ENCODE data around the gene POLDIP3. TPM values are rescaled to one million over a fixed set of nuclear protein-coding genes. Genes with fewer than 3 reads are reported as not detected.

Gene POLDIP3
- total and polyA plus RNA-seq, 2 of the 4 experiments (the other 2 are of a cell fraction) = 33.9 to 43.6 TPM

DNA sequence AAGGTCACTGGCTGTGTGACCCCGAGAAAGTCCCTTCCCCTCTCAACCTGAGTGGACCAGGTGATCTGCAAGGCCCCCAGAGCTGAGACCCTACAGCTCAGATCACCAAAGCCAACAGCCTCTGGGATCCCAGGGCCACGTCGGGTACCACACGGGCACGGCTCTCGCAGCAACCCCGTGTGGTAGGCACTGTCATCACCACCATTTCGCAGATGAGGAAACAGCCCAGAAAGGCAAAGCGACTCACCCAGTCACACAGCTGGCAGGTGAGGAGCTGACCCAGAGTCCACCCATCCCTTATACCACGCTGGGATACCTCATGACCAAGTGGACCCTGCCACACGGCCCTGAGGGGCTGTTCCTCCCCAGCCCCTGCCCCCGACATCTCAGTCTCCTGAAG lies 22.9 kb upstream of the POLDIP3 start:
- Histone ChIP-seq H3K4me2 (ENCODE audit: low read depth, low read length) (no peak overlapping the region), H3K4ac (ENCODE audit: low read depth, low read length) (no peak overlapping the region), H2BK120ac (ENCODE audit: low read depth, low read length) (no peak overlapping the region), H3K9ac (ENCODE audit: low read depth, low read length) (no peak overlapping the region), H3K9me1 (ENCODE audit: insufficient read depth, low read length) (peaks cover 16% of the 10 kb centered on the region), H3K4me3 (ENCODE audit: insufficient read depth, low read depth, low read length) (no peak overlapping the region), H3K4me1 (ENCODE audit: control insufficient read depth, insufficient read depth, low read length) (peaks cover 8% of the 10 kb centered on the region), H2BK5ac (ENCODE audit: low read depth, low read length, poor library complexity, severe bottlenecking) (no peak overlapping the region), H3K27me3 (ENCODE audit: control insufficient read depth, insufficient read depth, low read length) (no peaks in the 10 kb centered on the region), H3K27ac (ENCODE audit: insufficient read depth, low read length) (no peak overlapping the region), H4K91ac (ENCODE audit: insufficient read depth, low read depth, low read length) (peak overlapping the region; percentile 20; the same call in 1 of the 2 replicates), H4K20me1 (ENCODE audit: insufficient read depth, low read length) (peaks cover 43% of the 10 kb centered on the region), H3K36me3 (ENCODE audit: control insufficient read depth, insufficient read depth, low read length) (peaks cover 19% of the 10 kb centered on the region), H4K5ac (ENCODE audit: low read depth, low read length) (no peak overlapping the region), H3K79me1 (ENCODE audit: low read depth in 1 of 2, low read length in 2 of 2) (peaks cover 34 to 64% of the 10 kb centered on the region in 2 experiments), H2BK20ac (ENCODE audit: low read depth, low read length) (no peak overlapping the region), H3K9me3 (ENCODE audit: control insufficient read depth, insufficient read depth, low read length) (no peaks in the 10 kb centered on the region), H3K18ac (ENCODE audit: low read depth, low read length) (no peak overlapping the region), H3K56ac (ENCODE audit: extremely low read depth, insufficient read depth, low read length) (no peak overlapping the region), H3K14ac (replicated peaks; ENCODE audit: low read depth, low read length) (no peak overlapping the region), H4K8ac (ENCODE audit: low read depth in 2 of 2, low read length in 2 of 2) (no peak overlapping the region), H2AFZ (replicated peaks; ENCODE audit: low read length, poor library complexity) (peak overlapping the region; percentile 14), H3K23ac (ENCODE audit: low read depth, low read length) (no peak overlapping the region), H2BK15ac (ENCODE audit: low read depth, low read length) (no peak overlapping the region), H2AK9ac (replicated peaks; ENCODE audit: low read depth, low read length, poor library complexity) (peak overlapping the region; percentile 33), H2AK5ac (ENCODE audit: low read depth, low read length) (peak overlapping the region; percentile 50; the same call in 1 of the 2 replicates)
- ChIA-PET POLR2A (ENCODE audit: unreplicated experiment) (interaction anchor here (0.6 kb wide), 1 partner anchor 519 kb away, joined by 6 read pairs; no protein-coding TSS in a partner anchor), CTCF (no interaction called here)
- 97% methylated on average over 4 of the region's 12 CpGs; no CpG with 5 or more reads in 1 of the 2 experiments for WGBS, 2 experiments (ENCODE audit: extremely low coverage in 2 of 2, insufficient read length in 1 of 2)
- ATAC-seq (ENCODE audit: low read depth) (no peak), DNase-seq (no peak)
- dilution Hi-C loops (cut with HindIII; ENCODE audit: low sequenced_read_pairs, unreplicated experiment) = no loop called here
- TF ChIP-seq NFE2L2 (IDR thresholded peaks at IDR 0.05; ENCODE audit: low read depth, low read length) (no peak), RFX5 (IDR thresholded peaks at IDR 0.05; ENCODE audit: low read depth, low read length) (no peak), MAZ (IDR thresholded peaks at IDR 0.05; ENCODE audit: borderline replicate concordance, low read depth, low read length) (no peak), FOS (IDR thresholded peaks at IDR 0.05; ENCODE audit: low read depth, low read length) (no peak), CEBPB (IDR thresholded peaks at IDR 0.05; ENCODE audit: low read depth, low read length) (no peak), RCOR1 (IDR thresholded peaks at IDR 0.05; ENCODE audit: insufficient replicate concordance, low read length) (no peak), RAD21 (IDR thresholded peaks at IDR 0.05; ENCODE audit: low read length) (no peak)
- TF ChIP-seq, protein P1, sequence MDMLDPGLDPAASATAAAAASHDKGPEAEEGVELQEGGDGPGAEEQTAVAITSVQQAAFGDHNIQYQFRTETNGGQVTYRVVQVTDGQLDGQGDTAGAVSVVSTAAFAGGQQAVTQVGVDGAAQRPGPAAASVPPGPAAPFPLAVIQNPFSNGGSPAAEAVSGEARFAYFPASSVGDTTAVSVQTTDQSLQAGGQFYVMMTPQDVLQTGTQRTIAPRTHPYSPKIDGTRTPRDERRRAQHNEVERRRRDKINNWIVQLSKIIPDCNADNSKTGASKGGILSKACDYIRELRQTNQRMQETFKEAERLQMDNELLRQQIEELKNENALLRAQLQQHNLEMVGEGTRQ (IDR thresholded peaks at IDR 0.05; ENCODE audit: low read depth, low read length) = no peak
- TF ChIP-seq, protein P2, sequence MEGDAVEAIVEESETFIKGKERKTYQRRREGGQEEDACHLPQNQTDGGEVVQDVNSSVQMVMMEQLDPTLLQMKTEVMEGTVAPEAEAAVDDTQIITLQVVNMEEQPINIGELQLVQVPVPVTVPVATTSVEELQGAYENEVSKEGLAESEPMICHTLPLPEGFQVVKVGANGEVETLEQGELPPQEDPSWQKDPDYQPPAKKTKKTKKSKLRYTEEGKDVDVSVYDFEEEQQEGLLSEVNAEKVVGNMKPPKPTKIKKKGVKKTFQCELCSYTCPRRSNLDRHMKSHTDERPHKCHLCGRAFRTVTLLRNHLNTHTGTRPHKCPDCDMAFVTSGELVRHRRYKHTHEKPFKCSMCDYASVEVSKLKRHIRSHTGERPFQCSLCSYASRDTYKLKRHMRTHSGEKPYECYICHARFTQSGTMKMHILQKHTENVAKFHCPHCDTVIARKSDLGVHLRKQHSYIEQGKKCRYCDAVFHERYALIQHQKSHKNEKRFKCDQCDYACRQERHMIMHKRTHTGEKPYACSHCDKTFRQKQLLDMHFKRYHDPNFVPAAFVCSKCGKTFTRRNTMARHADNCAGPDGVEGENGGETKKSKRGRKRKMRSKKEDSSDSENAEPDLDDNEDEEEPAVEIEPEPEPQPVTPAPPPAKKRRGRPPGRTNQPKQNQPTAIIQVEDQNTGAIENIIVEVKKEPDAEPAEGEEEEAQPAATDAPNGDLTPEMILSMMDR (conservative IDR thresholded peaks at IDR 0.05; ENCODE audit: low read depth, low read length) = no peak
- in situ Hi-C loops (cut with MboI; ENCODE audit: low sequenced_read_pairs) = no loop called here
- intact Hi-C loops (cut with micrococcal nuclease) = no loop called here
- BruUV-seq (replicated peaks) = no TSS peak
